ENCODE results near the gene POLR3A. TPM values are rescaled to one million over a fixed set of nuclear protein-coding genes. Genes with fewer than 3 reads are reported as not detected.

The POLR3A gene
- total RNA-seq, 1 donor from 2014 or later, result 16.9 TPM

DNA sequence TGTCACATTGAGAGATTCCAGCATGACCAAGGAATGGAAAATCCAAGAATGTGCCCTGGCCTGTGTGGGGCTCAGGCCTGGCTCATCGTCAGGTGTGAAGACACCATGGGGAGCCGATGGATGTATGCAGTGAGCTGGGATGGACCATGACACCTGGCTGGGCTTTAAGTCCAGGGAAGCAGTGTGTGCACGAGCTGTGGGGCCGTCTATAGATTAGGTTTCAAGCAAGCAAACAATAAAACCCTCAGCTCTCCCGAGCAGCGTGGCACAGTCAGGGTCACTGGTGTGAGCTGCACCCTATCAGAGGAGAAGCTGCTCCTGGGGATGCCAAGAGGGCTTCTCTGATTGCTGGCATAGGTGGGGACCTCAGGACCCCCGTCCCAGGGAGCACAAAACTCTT lies 52.3 kb downstream of the POLR3A start:
- no peaks in the 10 kb centered on the region for H3K9me3 ChIP-seq
- TF ChIP-seq, protein P1, sequence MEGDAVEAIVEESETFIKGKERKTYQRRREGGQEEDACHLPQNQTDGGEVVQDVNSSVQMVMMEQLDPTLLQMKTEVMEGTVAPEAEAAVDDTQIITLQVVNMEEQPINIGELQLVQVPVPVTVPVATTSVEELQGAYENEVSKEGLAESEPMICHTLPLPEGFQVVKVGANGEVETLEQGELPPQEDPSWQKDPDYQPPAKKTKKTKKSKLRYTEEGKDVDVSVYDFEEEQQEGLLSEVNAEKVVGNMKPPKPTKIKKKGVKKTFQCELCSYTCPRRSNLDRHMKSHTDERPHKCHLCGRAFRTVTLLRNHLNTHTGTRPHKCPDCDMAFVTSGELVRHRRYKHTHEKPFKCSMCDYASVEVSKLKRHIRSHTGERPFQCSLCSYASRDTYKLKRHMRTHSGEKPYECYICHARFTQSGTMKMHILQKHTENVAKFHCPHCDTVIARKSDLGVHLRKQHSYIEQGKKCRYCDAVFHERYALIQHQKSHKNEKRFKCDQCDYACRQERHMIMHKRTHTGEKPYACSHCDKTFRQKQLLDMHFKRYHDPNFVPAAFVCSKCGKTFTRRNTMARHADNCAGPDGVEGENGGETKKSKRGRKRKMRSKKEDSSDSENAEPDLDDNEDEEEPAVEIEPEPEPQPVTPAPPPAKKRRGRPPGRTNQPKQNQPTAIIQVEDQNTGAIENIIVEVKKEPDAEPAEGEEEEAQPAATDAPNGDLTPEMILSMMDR (IDR thresholded peaks at IDR 0.05), result no peak
- TF ChIP-seq POLR2AphosphoS5 (IDR thresholded peaks at IDR 0.05; ENCODE audit: insufficient read depth in 1 of 2, low read depth in 1 of 2) (no peak), POLR2A (IDR thresholded peaks at IDR 0.05) (no peak)
- no peak overlapping the region for H3K4me3 ChIP-seq
- H3K27me3 ChIP-seq, result no peaks in the 10 kb centered on the region
- peaks cover 0 to 44% of the 10 kb centered on the region in 2 donors for H3K36me3 ChIP-seq
- H3K27ac ChIP-seq, result no peak overlapping the region
- DNase-seq (ENCODE audit: extremely low spot score in 2 of 2), result no peak
- intact Hi-C loops (cut with DNase I), result loop anchor here (10.0 kb wide), 1 partner anchor 132 kb away; no protein-coding TSS in a partner anchor
- peaks cover 13% of the 10 kb centered on the region for H3K4me1 ChIP-seq

DNA sequence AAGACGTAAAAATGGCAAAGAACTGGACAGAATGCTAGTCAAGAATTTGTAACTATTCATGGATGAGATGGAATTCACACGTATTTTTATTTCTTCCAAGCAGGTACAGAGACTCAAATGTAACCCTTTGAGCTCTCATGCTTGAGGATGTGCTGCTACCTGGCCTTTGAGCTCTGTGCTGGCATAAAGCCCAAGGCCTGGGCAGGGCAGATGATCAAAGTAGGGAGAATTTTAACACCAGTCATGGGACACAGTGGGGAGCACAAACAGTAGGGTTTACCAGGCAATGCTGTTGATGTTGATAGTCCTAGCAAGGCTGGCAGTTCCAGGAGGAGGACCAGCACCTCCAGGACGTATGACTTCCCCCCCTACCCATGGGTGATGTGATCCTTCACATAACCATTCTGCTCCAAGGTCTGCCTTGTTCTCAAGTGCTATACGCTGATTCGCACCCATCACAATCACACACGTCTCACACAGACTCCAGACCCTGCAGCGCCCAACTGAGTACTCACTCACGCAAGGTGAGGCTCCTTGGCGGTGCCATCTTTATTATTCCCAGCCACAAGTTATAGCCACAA lies 54.1 kb downstream of the POLR3A start:
- peaks cover 29% of the 10 kb centered on the region for H3K4me1 ChIP-seq
- TF ChIP-seq POLR2A (IDR thresholded peaks at IDR 0.05), result no peak
- peak in 1 of 2 donors; percentile 38 for TF ChIP-seq POLR2AphosphoS5 (IDR thresholded peaks at IDR 0.05; ENCODE audit: insufficient read depth in 1 of 2, low read depth in 1 of 2)
- intact Hi-C loops (cut with DNase I), result loop anchor here (10.0 kb wide), 1 partner anchor 130 kb away; no protein-coding TSS in a partner anchor
- H3K36me3 ChIP-seq, result peaks cover 0 to 30% of the 10 kb centered on the region in 2 donors
- H3K9me3 ChIP-seq, result no peaks in the 10 kb centered on the region
- H3K4me3 ChIP-seq, result no peak overlapping the region
- H3K27ac ChIP-seq, result peak overlapping the region; percentile 87
- H3K27me3 ChIP-seq, result no peaks in the 10 kb centered on the region
- DNase-seq (ENCODE audit: extremely low spot score in 2 of 2), result no peak

GRCh38 chr10:77974396-77975074 lies 54.8 kb downstream of the POLR3A start:
- intact Hi-C loops (cut with DNase I), result loop anchor here (10.0 kb wide), 1 partner anchor 130 kb away; no protein-coding TSS in a partner anchor
- H3K27me3 ChIP-seq, result no peaks in the 10 kb centered on the region
- no peak overlapping the region for H3K4me3 ChIP-seq
- peak overlapping the region; percentile 87 for H3K27ac ChIP-seq
- no peaks in the 10 kb centered on the region for H3K9me3 ChIP-seq
- TF ChIP-seq POLR2A (IDR thresholded peaks at IDR 0.05) (no peak), POLR2AphosphoS5 (IDR thresholded peaks at IDR 0.05; ENCODE audit: insufficient read depth in 1 of 2, low read depth in 1 of 2) (no peak)
- TF ChIP-seq, protein P1 (IDR thresholded peaks at IDR 0.05), result no peak
- peaks cover 29% of the 10 kb centered on the region for H3K4me1 ChIP-seq
- H3K36me3 ChIP-seq, result peaks cover 0 to 24% of the 10 kb centered on the region in 2 donors
- no peak for DNase-seq (ENCODE audit: extremely low spot score in 2 of 2)

DNA sequence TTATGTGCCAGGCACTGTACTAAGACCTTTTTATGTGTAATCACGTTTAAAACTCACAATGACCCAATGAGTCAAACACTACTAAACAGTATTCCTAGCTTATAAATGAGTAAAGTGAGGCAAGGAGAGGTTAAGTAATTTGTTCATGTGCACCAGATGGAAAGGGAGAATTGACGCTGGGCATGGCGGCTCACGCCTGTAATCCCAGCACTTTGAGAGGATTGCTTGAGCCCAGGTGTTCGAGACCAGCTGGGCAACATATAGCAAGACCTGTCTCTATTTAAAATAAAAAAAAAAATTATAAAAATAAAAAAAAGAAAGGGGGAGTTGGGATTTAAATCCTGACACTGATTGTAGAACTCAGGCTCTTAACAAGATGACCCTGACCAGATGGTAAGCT lies 56.0 kb downstream of the POLR3A start:
- peak overlapping the region; percentile 87 for H3K27ac ChIP-seq
- peaks cover 37% of the 10 kb centered on the region for H3K4me1 ChIP-seq
- TF ChIP-seq, protein P1 (IDR thresholded peaks at IDR 0.05), result no peak
- no peak for TF ChIP-seq POLR2AphosphoS5 (IDR thresholded peaks at IDR 0.05; ENCODE audit: insufficient read depth in 1 of 2, low read depth in 1 of 2)
- no peak for DNase-seq (ENCODE audit: extremely low spot score in 2 of 2)
- no peaks in the 10 kb centered on the region for H3K9me3 ChIP-seq
- no peak overlapping the region for H3K4me3 ChIP-seq
- no peaks in the 10 kb centered on the region for H3K27me3 ChIP-seq
- intact Hi-C loops (cut with DNase I), result loop anchor here (10.0 kb wide), 1 partner anchor 128 kb away; no protein-coding TSS in a partner anchor
- peaks cover 0 to 14% of the 10 kb centered on the region in 2 donors for H3K36me3 ChIP-seq

DNA sequence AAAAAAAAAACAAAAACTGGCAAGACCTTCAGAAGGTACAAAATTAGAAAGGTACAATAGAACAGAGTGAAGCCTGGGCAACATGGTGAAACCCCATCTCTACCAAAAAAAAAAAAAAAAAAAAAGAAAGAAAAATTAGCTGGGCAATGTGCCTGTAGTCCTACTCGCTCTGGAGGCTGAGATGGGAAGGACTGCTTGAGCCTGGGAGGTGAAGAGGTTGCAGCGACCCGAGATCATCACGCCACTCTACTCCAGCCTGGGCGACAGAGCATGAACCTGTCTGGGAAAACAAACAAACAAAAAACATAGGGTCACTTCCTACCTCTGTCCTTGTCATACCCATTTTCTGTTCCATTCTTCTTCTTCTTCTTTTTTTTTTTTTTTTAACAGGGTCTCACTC lies 57.2 kb downstream of the POLR3A start:
- Histone ChIP-seq H3K4me1 (peaks cover 37% of the 10 kb centered on the region), H3K27ac (peak overlapping the region; percentile 87), H3K36me3 (peaks cover 0 to 4% of the 10 kb centered on the region in 2 donors), H3K9me3 (no peaks in the 10 kb centered on the region), H3K4me3 (no peak overlapping the region), H3K27me3 (no peaks in the 10 kb centered on the region)
- intact Hi-C loops (cut with DNase I), result loop anchor here (10.0 kb wide), 1 partner anchor 127 kb away; no protein-coding TSS in a partner anchor
- TF ChIP-seq POLR2A (IDR thresholded peaks at IDR 0.05) (no peak), POLR2AphosphoS5 (IDR thresholded peaks at IDR 0.05; ENCODE audit: insufficient read depth in 1 of 2, low read depth in 1 of 2) (no peak)
- TF ChIP-seq, protein P1 (IDR thresholded peaks at IDR 0.05), result no peak
- DNase-seq (ENCODE audit: extremely low spot score in 2 of 2), result no peak
